H1 (cell line): Measurements from ENCODE around the gene ZBED1. TPM values are rescaled to one million over a fixed set of nuclear protein-coding genes. Genes with fewer than 3 reads are reported as not detected.
"Not testable (repeated sequence)": the region's sequence is repeated elsewhere in the genome, so short reads cannot be mapped to it uniquely, and the experiment has no call there.

Source experiments
- CTCF ChIA-PET: fragments of 300-600 bp; sonication (Branson Sonifier 250); formaldehyde crosslinking; loops from one replicate; lab custom pipeline; 2021; ENCODE audit not compliant: partially characterized antibody; lab: Charles Lee
- POLR2A ChIA-PET: fragments of 300-600 bp; sonication (Branson Sonifier 250); formaldehyde crosslinking; loops from one replicate; lab custom pipeline; 2021; ENCODE audit warnings: inconsistent platforms; ENCODE audit not compliant: partially characterized antibody; lab: Charles Lee
- DNase-seq, 2 experiments: peaks; one replicate each; pipeline versions ENCODE4 v3.0.0 to v3.0.0-alpha.2; 2010 to 2022; ENCODE audit warnings: low spot score in 2 of 2, low read depth in 1 of 2, mixed read lengths in 1 of 2
- FAIRE-seq: peaks from 2 replicates; lab custom pipeline; 2011; peaks lifted over from hg19 to GRCh38; lab: Jason Lieb, UNC
- H2AFZ ChIP-seq: 2 replicates; pipeline ENCODE4 v1.8.1; 2012; ENCODE audit warnings: low read length, inconsistent platforms
- H2AK5ac ChIP-seq: 2 replicates; pipeline ENCODE4 v1.6.1; 2013; ENCODE audit warnings: low read depth, low read length
- H2BK120ac ChIP-seq: replicated peaks from 2 replicates; pipeline ENCODE3; 2013; ENCODE audit warnings: low read depth, low read length, inconsistent platforms
- H2BK12ac ChIP-seq: 2 replicates; pipeline ENCODE4 v1.6.1; 2013; ENCODE audit warnings: low read depth, low read length
- H2BK15ac ChIP-seq: 2 replicates; pipeline ENCODE4 v1.6.1; 2013; ENCODE audit warnings: low read length
- H2BK20ac ChIP-seq: 2 replicates; pipeline ENCODE4 v1.6.1; 2013; ENCODE audit warnings: low read length
- H2BK5ac ChIP-seq: 2 replicates; pipeline ENCODE4 v1.6.1; 2013; ENCODE audit warnings: low read depth, low read length
- H3K14ac ChIP-seq: 2 replicates; pipeline ENCODE4 v1.6.1; 2013; ENCODE audit warnings: inconsistent platforms; ENCODE audit not compliant: insufficient read length
- H3K18ac ChIP-seq: 2 replicates; pipeline ENCODE4 v1.6.1; 2013; ENCODE audit warnings: low read length; ENCODE audit errors: extremely low read depth
- H3K23ac ChIP-seq: 2 replicates; pipeline ENCODE4 v1.6.1; 2013; ENCODE audit warnings: inconsistent platforms; ENCODE audit not compliant: insufficient read length
- H3K23me2 ChIP-seq: 2 replicates; pipeline ENCODE4 v1.6.1; 2013; ENCODE audit warnings: low read depth, low read length
- H3K27ac ChIP-seq: 2 replicates; pipeline ENCODE4 v1.6.1; 2011; ENCODE audit warnings: low read depth, low read length, inconsistent platforms
- H3K27me3 ChIP-seq, 4 experiments: replicated peaks in 1 of 4; 1 replicate in 1 of 4; 2 replicates in 3 of 4; pipeline versions ENCODE4 v1.6.1 to v1.8.1; 2011 to 2013; ENCODE audit warnings: low read length in 3 of 4, mild to moderate bottlenecking in 3 of 4, inconsistent platforms in 2 of 4, mixed read lengths in 2 of 4, moderate library complexity in 1 of 4; ENCODE audit not compliant: control insufficient read depth in 3 of 4, insufficient read depth in 3 of 4; ENCODE audit errors: extremely low read depth in 1 of 4
- H3K36me3 ChIP-seq, 4 experiments: 2 replicates each; pipeline versions ENCODE4 v1.6.1 to v1.8.1; 2011 to 2013; ENCODE audit warnings: mild to moderate bottlenecking in 4 of 4, low read length in 3 of 4, moderate library complexity in 2 of 4, control low read depth in 1 of 4, inconsistent platforms in 1 of 4; ENCODE audit not compliant: insufficient read depth in 4 of 4, control insufficient read depth in 2 of 4
- H3K4ac ChIP-seq: replicated peaks from 2 replicates; pipeline ENCODE3; 2013; ENCODE audit warnings: low read length, low read depth, mixed read lengths, inconsistent platforms; ENCODE audit not compliant: insufficient read length
- H3K4me1 ChIP-seq, 4 experiments: replicated peaks in 1 of 4; 1 replicate in 1 of 4; 2 replicates in 3 of 4; pipeline versions ENCODE4 v1.6.1 to v1.8.1; 2011 to 2013; ENCODE audit warnings: low read length in 3 of 4, inconsistent platforms in 2 of 4, mixed read lengths in 1 of 4; ENCODE audit not compliant: insufficient read depth in 4 of 4, control insufficient read depth in 3 of 4
- H3K4me2 ChIP-seq, 2 experiments: 2 replicates each; pipeline versions ENCODE4 v1.6.1 to v1.8.1; 2011 to 2013; ENCODE audit warnings: low read depth in 2 of 2, low read length in 2 of 2, control low read depth in 1 of 2, inconsistent platforms in 1 of 2, mild to moderate bottlenecking in 1 of 2; ENCODE audit not compliant: insufficient read depth in 1 of 2
- H3K4me3 ChIP-seq, 4 experiments: fragments of 200-600, 300-600 bp in 1 of 4; sonication (generic), shearing (Covaris generic), sonication (Bioruptor Twin) in 1 of 4; 2 replicates each; pipeline versions ENCODE4 v1.5.1 to v1.8.1; 2011 to 2016; ENCODE audit warnings: low read length in 4 of 4, low read depth in 3 of 4, control low read depth in 2 of 4, inconsistent platforms in 2 of 4, mild to moderate bottlenecking in 2 of 4, mixed read lengths in 1 of 4, moderate library complexity in 1 of 4; ENCODE audit not compliant: insufficient read depth in 2 of 4; ENCODE audit errors: extremely low read depth in 1 of 4
- H3K56ac ChIP-seq: replicated peaks from 2 replicates; pipeline ENCODE3; 2013; ENCODE audit warnings: low read depth, mild to moderate bottlenecking, mixed read lengths, low read length, inconsistent platforms; ENCODE audit not compliant: insufficient read length
- H3K79me1 ChIP-seq: 2 replicates; pipeline ENCODE4 v1.6.1; 2013; ENCODE audit warnings: low read depth, low read length, control low read depth
- H3K79me2 ChIP-seq, 2 experiments: 2 replicates each; pipeline versions ENCODE4 v1.6.1 to v1.8.1; 2012 to 2013; ENCODE audit warnings: low read length in 2 of 2, mild to moderate bottlenecking in 2 of 2, inconsistent platforms in 1 of 2; ENCODE audit not compliant: insufficient read depth in 2 of 2, control insufficient read depth in 1 of 2
- H3K9ac ChIP-seq, 4 experiments: replicated peaks in 1 of 4; 1 replicate in 1 of 4; 2 replicates in 3 of 4; pipeline versions ENCODE4 v1.6.1 to v1.8.1; 2011 to 2013; ENCODE audit warnings: low read depth in 3 of 4, low read length in 3 of 4, control low read depth in 2 of 4, mild to moderate bottlenecking in 2 of 4, moderate library complexity in 2 of 4, inconsistent platforms in 1 of 4; ENCODE audit errors: extremely low read depth in 1 of 4
- H3K9me3 ChIP-seq, 2 experiments: 2 replicates each; pipeline versions ENCODE4 v1.6.1 to v1.8.1; 2012 to 2013; ENCODE audit warnings: mild to moderate bottlenecking in 2 of 2, moderate library complexity in 2 of 2, control low read depth in 1 of 2, inconsistent platforms in 1 of 2, low read depth in 1 of 2, low read length in 1 of 2, mixed read lengths in 1 of 2; ENCODE audit not compliant: insufficient read depth in 2 of 2
- H4K20me1 ChIP-seq, 2 experiments: replicated peaks in 1 of 2; 2 replicates each; pipeline versions ENCODE3 to v1.8.1; 2011 to 2013; ENCODE audit warnings: inconsistent platforms in 2 of 2, low read length in 2 of 2, mild to moderate bottlenecking in 1 of 2; ENCODE audit not compliant: insufficient read depth in 2 of 2, control insufficient read depth in 1 of 2
- H4K5ac ChIP-seq: 2 replicates; pipeline ENCODE4 v1.6.1; 2013; ENCODE audit warnings: low read length, low read depth, mixed read lengths, inconsistent platforms; ENCODE audit not compliant: insufficient read length
- H4K8ac ChIP-seq: 2 replicates; pipeline ENCODE4 v1.8.0; 2013; ENCODE audit warnings: mild to moderate bottlenecking, moderate library complexity, low read length, inconsistent platforms; ENCODE audit not compliant: insufficient read depth; ENCODE audit errors: extremely low read depth
- H4K91ac ChIP-seq: replicated peaks from 2 replicates; pipeline ENCODE3; 2013; ENCODE audit warnings: low read length, mixed read lengths, inconsistent platforms; ENCODE audit not compliant: insufficient read length
- KDM1A ChIP-seq: fragments of 200-600, 300-600 bp; sonication (generic); IDR thresholded peaks from 2 replicates; pipeline ENCODE4 v1.7.1; 2016; ENCODE audit warnings: mild to moderate bottlenecking, low read length, borderline replicate concordance
- WGBS, 2 experiments: shearing (Covaris generic) in 1 of 2; methylation state at CpG; one replicate each; pipeline versions ENCODE4 v1.1.6 to v1.1.7; 2013 to 2015; ENCODE audit warnings: low lambda C conversion rate in 2 of 2, mixed read lengths in 2 of 2, inconsistent platforms in 1 of 2, low coverage in 1 of 2, missing lambda C conversion rate in 1 of 2; ENCODE audit not compliant: insufficient replicate concordance in 2 of 2, insufficient coverage in 1 of 2, insufficient read length in 1 of 2; ENCODE audit errors: extremely low coverage in 1 of 2, missing lambda C conversion rate in 1 of 2; 5-methylcytosine and 5-hydroxymethylcytosine counted together
- polyA plus RNA-seq, 7 experiments: library from polyadenylated mRNA; depleted of rRNA in 3 of 7; stranded (reverse) in 5 of 7; unstranded in 2 of 7; fragments of >200 nt in 5 of 7; fragments of 200-250 nt in 2 of 7; gene quantifications; 1 replicate in 5 of 7; 2 replicates in 1 of 7; 4 replicates in 1 of 7; pipeline versions ENCODE4 v1.2.1 to v1.2.3, GENCODE V29; 2011 to 2013; ENCODE audit warnings: missing spikeins in 2 of 7, mixed read lengths in 2 of 7
- total RNA-seq: library from RNA; stranded (reverse); fragmentation: NEBNext Ultra II Directional; extraction: Animal tissue kit (Norgen Biotek cat#: 25700); gene quantifications from 2 replicates; pipeline ENCODE4 v1.2.1, GENCODE V29; 2021

Gene ZBED1
- total and polyA plus RNA-seq, 2 of the 8 experiments (the other 6 are each of a cell fraction or from before 2014, with no cell fraction given), result 28.5 to 45.8 TPM

GRCh38 chrX:2469852-2470251 lies 30.9 kb downstream of the ZBED1 start:
- H4K8ac ChIP-seq, FAIRE-seq, CTCF ChIA-PET, H2BK15ac ChIP-seq, H2BK5ac ChIP-seq, H3K4ac ChIP-seq, H3K27ac ChIP-seq, DNase-seq, H3K56ac ChIP-seq, H2BK12ac ChIP-seq, H3K4me1 ChIP-seq, H2AFZ ChIP-seq, H2BK120ac ChIP-seq, H3K9ac ChIP-seq, H3K23me2 ChIP-seq, H4K91ac ChIP-seq, H3K4me3 ChIP-seq, H3K14ac ChIP-seq, H4K20me1 ChIP-seq, H4K5ac ChIP-seq, H3K23ac ChIP-seq, POLR2A ChIA-PET, H2BK20ac ChIP-seq, H3K27me3 ChIP-seq, H3K4me2 ChIP-seq, H3K18ac ChIP-seq: not testable (repeated sequence)
- H3K79me1 ChIP-seq, result peaks cover 19% of the 10 kb centered on the region
- peaks cover 9 to 84% of the 10 kb centered on the region in 2 experiments for H3K79me2 ChIP-seq
- WGBS, 2 experiments, result 98% methylated on average over 4 of the region's 4 CpGs; no CpG with 5 or more reads in 1 of the 2 experiments
- TF ChIP-seq KDM1A, result 0 out of 2 replicates have a peak, but pooled peaks have one; percentile 57
- peak overlapping the region; percentile 45; the same call in 1 of the 2 replicates for H2AK5ac ChIP-seq
- peaks cover 0 to 21% (median 8%) of the 10 kb centered on the region in 4 experiments; a peak in 4 of 8 replicates for H3K36me3 ChIP-seq
- peaks cover 35 to 43% of the 10 kb centered on the region in 2 experiments for H3K9me3 ChIP-seq
